Middle frontal gyrus (tissue), 1 donor: ENCODE data around the gene ALDH16A1.

ENCODE experiments used
- DNase-seq: peaks from one replicate; pipeline ENCODE4 v3.0.0-alpha.2; 2015; ENCODE audit warnings: low spot score; ENCODE audit errors: extremely low spot score

ALDH16A1 gene

GRCh38 chr19:49507803-49508494 lies 54.9 kb downstream of the ALDH16A1 start:
- no peak for DNase-seq

GRCh38 chr19:49512970-49513745 lies 60.1 kb downstream of the ALDH16A1 start:
- no peak for DNase-seq

GRCh38 chr19:49513746-49514118 lies 60.7 kb downstream of the ALDH16A1 start:
- DNase-seq, result no peak

GRCh38 chr19:49514151-49514550 lies 61.1 kb downstream of the ALDH16A1 start:
- DNase-seq, result no peak

- DNase-seq, result no peak
Observed at GRCh38 chr19:49515767-49516166, 62.7 kb downstream of the ALDH16A1 start.

- no peak for DNase-seq
Observed at GRCh38 chr19:49518033-49518432, 65.0 kb downstream of the ALDH16A1 start.
